DMS114 treated with DMSO at 0.1 percent for 48 hours (cell line): ENCODE measurements around the gene STK10.

Source experiments
- DNase-seq: peaks from one replicate; lab custom pipeline; 2025; ENCODE audit not compliant: unreplicated experiment; lab: John Stamatoyannopoulos, UW

Gene STK10

DNA sequence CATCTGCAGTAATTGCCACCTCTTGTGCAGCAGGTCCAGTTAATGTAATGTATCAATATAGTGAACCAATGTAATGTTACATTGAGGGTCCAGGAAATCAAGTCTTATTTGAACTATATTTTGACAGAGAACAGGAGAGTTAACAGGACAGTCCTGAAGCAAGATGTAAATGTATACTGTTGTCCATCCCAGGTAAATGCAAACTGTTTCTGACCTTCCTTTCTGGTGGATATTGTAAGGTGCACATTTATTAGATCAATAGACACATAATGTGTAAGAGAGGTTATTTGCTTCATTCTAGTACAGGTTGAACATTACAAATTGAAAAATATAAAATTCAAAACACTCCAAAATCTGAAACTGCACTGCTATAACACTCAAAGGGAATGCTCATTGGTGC lies 158.1 kb downstream of the STK10 start:
- DNase-seq: no peak

DNA sequence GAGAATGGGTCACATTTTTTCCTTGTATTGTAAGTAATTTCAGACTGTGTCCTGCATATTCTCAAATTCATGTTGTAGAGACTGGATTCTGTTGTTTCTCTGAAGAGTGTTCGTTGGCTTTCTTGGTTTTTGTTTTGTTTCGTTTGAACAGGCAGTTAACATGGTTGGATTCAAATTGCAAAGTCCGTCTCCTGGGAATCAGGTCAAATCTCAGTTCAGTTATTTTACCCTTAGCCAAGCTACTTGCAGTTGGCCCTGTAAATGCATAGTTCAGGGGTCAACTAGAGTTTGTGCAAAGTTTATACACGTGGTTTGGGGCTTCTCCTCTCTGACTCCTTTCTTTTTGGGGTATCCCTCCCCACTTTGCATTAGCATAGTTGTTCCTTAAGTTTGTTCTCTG lies 159.9 kb downstream of the STK10 start:
- no peak for DNase-seq

- peak; percentile 18 for DNase-seq
These were observed 167.8 kb downstream of the STK10 start for GRCh38 chr5:172020110-172020786.

DNA sequence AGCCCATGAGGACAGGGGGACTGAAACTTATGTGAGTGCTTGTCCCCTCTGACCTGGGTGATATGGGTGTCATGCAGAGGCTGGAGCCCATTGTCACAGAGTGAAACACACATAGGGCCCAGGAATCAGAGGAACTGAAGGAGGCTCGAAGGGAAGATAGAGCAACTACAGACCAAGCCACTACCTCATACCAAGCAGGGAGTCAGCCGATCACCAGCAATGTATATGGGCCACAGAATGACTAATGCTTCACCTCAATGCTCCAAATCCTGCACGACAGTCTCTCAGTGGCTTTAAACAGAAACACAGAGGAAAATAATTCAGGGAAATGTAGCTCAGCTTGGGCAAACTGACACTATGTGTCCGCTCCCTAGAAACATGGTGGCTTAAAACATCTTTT lies 172.7 kb downstream of the STK10 start:
- no peak for DNase-seq

DNA sequence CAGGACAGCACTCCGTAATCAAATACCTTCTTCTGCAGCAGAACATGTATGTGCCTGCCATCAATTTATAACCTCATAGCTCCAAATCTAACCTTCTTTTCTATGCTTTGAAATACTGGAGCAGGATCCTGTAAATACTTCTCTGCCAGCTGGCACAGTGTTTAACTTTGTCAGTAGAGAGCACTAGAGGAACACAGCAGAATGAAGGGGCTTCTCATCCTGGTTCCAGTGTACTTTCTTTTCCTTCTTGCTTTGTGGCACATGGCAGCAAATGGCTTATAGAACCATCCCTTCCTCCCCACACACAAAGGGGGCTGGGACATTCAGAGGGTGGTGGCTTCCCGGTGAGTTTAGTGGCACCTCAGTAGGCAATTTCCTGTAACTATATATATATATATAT lies 177.7 kb downstream of the STK10 start:
- DNase-seq: peak; percentile 65

DNA sequence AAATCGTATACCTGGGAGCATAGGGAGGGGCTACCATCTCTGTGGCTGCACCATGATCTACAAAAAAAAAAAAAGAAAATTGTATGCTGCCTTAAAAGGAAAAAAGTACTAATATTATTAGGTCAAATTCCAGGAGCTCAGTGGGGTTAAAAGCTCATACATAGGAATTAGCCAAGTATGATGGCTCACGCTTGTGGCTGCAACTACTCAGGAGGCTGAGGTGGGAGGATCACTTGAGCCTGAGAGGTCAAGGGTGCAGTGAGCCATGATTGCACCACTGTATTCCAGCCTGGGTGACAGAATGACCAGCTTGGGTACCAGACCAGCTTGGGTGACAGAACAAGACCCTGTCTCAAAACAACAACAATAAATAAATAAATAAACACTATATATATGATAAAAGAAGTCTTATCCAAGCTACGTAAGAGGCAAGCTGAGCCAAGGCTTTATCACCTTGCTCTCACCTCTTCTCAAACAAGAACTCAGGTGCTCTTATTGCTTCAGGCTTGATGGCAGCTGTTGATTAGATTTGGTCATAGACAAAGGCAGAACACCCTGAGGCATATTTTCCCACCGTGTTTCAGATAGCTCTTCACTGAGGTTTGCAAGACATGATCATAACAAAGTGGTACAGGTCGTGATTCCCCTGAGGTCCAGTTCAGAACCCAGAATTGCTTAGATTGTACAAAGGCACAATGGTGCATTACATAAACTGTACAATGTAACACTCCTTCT lies 178.3 kb downstream of the STK10 start:
- DNase-seq: no peak

DNA sequence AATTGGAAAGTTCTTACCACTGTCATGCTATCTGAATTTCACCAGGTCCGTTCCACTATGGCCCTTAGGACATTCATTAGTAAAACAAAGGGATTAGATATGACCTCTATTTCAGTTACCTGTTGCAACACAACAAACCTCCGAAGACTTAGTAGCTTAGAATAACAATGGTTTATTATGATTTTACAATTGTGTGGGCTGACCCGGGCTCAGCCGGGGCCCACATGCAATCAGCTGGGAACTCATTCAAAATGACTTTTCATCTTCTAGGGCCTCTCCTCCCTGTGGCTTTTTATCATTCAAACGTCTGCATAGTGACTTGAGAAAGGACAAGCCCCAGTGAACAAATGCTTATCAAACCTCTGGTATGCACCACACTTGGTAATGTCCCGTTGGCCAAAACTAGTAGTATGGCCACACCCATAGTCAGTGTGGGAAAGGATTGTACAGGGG lies 179.3 kb downstream of the STK10 start:
- no peak for DNase-seq

DNA sequence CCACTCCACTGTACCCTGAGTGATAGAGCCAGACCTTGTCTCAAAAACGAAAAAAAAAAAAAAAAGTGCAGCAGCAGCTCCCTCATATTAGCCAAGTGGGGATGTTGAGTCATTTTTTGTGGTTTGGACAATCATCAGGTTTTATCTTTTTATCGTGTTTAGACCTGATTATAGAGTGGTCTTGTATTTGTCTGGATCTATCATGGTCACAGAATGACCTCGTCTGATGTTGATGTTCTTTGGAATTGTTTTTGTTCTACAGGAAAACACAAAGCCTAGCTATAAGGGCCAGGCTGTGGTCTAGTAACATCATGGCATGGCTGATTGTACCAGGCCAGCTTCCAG lies 179.9 kb downstream of the STK10 start:
- no peak for DNase-seq

DNA sequence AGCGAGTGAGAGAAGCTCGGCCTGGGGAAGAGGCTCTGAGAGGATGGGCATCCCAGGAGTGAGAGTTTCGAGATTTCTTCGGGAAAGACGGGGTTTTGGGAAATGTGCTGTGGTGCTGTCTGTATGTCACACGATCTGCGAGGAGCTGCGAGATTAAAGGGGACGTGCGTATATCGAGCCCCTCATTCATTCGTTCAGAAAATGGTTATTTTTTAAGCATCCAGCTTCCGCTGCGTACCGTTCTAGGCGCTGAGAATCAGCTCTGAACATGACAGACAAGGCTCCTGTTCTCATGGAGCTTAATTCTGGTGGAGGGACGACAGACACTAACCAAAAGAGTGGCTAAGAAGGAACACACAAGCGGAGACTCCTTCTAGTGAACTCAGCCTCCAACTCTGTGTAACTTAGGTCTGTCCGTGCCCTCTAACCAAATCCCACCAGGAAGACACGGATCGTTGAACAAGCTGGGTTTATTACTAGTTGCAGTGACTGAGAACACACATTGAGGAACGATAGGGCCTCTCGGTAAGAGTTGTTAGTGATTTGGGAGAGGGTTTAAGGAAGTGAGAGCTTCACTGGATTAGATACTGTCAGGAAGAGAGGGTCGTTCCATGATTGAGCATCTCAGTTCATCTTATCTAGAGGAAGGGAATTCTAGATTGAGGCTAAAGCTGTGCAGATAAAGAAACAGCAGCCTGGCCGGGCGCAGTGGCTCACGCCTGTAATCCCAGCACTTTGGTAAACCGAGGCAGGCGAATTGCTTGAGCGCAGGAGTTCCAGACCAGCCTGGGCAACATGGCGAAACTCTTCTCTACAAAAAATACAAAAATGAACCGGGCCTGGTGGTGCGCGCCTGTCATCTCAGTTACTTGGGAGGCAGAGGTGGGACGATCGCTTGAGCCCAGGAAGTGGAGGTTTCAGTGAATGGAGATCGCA lies 180.6 kb downstream of the STK10 start:
- no peak for DNase-seq

DNA sequence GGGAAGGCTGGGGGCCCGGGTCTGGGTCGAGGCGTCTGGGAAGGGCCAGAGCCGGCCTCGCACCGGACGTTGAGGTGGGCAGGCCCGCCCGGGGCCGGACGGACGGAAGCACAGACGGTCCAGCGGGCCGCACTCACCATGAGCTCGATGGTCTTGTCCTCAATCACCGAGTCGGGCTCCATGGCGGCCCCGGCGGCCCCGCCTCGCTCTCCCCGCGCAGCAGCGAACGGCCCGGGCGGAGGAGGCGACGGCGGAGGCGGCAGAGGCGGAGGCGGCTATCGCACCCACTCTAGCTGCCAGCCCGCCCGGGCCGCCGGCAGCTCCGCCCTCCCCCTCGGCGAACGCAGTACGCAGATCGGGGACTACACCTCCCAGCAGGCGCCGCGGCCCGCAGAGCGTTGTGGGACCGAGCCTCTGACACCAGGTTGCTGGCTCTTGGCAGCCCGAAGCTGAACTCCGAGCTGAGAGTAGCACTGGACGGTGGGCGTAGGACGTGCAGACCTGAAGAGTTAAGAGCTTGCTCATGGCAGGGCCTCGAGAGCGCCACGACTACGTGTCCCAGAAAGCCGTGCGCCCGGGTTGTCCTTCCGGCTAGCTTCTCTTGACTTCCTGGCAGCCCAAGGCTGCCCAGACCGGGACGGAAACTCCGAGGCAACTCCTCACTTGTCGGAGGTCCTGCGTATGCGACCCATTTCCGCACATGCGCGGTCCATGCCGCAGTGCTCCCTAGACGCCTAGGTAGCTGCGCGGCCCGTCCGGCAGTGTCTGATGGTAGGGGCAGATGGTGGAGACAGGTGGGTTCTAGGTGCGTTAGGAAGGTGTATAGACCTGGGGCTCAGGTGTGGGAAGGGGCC lies 181.5 kb downstream of the STK10 start, which contains the start of gene FBXW11:
TSS of gene FBXW11 (minus strand) at position 318 of the 854 bp plus-strand sequence. CDS start at position 182, 136 bp downstream.
- peak; percentile 95 for DNase-seq

- no peak for DNase-seq
These were observed 182.2 kb downstream of the STK10 start for GRCh38 chr5:172005708-172006320.

DNA sequence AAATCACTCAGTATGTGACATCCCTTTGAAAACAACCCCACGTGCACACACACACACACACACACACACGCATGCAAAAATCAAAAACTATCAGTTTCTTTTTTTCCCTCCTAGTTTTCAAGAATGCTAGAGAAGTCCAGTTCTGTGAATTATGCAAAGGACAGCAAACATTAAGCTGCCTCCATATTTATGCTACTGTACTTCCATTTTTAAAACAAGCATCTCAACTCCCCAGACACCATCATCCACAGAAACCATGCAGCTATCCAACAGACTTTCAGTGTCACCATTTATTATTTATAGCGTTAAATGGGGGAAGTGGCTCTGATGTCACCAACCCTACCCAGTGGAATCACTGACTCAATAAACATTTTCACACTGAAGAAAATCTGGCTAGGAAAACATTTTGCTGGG lies 183.2 kb downstream of the STK10 start:
- DNase-seq: no peak

GRCh38 chr5:172003746-172004145 lies 184.3 kb downstream of the STK10 start:
- DNase-seq: no peak

DNA sequence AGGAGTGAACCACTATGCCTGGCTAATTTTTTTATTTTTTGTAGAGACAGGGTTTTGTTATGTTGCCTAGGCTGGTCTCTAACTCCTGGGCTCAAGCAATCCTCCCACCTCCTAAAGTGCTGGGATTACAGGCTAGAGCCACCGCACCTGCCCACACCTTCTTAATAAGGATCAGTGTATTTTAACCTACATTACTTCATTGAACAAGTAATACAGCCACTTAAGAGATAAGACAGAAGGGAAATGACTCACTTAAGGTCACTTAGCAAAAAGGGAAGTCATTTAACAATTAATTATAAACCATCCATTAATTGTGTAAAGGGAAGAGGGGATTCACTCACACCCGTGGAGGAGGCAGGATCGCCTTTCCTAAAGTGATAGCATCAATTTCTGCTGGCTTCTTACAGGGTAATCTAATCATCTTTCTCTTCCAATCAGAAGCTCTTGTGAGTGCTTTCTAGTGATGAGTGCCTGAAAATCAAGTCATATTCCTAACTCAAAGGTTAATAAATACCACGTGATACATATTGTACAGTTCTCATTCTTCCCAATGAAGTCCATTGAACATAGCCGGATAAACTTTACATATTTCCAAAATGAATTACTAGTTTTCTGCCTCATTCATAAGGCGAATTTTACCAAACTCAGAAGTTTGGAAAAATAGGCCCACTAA lies 185.0 kb downstream of the STK10 start:
- DNase-seq: no peak

- DNase-seq: no peak
These were observed 185.7 kb downstream of the STK10 start for GRCh38 chr5:172002310-172002709.

- no peak for DNase-seq
These were observed 188.1 kb downstream of the STK10 start for GRCh38 chr5:171999877-172000276.

GRCh38 chr5:171999100-171999499 lies 188.9 kb downstream of the STK10 start:
- no peak for DNase-seq

- DNase-seq: no peak
These were observed 191.0 kb downstream of the STK10 start for GRCh38 chr5:171997011-171997410.

- no peak for DNase-seq
These were observed 195.2 kb downstream of the STK10 start for GRCh38 chr5:171992813-171993212.

DNA sequence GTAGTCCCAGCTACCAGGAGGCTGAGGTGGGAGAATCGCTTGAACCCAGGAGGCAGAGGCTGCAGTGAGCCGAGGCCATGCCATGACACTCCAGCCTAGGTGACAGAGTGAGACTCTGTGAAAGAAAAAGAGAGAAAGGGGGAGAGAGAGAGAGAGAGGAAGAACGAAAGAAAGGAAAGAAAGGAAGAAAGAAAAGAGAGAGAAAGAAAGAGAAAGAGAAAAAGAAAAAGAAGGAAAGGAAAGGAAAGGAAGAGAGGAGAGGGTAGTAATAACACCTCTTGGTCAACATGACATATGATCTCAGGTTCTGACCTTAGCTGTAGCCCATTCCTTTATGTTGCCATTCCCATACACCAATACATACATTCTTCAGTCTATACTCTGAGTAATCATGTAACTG lies 195.7 kb downstream of the STK10 start:
- DNase-seq: no peak
